ENCODE results near the gene IRF3.
"Not testable (repeated sequence)": the region's sequence is repeated elsewhere in the genome, so short reads cannot be mapped to it uniquely, and the experiment has no call there.

The IRF3 gene

GRCh38 chr19:49646586-49646985 lies 19.1 kb downstream of the IRF3 start:
- DNase-seq (ENCODE audit: low read depth in 1 of 2, low spot score in 1 of 2), result no peak

DNA sequence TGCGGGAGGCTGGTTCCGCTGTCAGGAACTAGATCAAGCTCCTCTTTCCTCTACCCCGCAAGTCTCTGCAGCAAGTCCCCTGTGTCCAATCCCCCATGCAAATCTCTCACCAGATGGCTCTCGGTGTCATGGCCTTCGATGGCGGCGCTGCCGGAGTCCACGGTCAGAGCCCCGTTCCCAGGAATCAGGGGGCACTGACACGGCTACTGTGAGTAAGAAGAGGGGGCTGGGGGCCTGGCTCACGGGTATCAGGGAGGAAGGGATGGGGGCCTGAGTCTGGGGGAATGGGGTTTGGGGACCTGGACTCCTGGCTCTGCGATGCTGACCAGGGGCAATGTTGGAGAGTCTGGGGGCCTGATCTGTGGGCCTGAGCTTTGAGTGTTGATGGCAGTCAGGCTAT lies 19.7 kb downstream of the IRF3 start:
- DNase-seq (ENCODE audit: low read depth in 1 of 2, low spot score in 1 of 2), result no peak

DNA sequence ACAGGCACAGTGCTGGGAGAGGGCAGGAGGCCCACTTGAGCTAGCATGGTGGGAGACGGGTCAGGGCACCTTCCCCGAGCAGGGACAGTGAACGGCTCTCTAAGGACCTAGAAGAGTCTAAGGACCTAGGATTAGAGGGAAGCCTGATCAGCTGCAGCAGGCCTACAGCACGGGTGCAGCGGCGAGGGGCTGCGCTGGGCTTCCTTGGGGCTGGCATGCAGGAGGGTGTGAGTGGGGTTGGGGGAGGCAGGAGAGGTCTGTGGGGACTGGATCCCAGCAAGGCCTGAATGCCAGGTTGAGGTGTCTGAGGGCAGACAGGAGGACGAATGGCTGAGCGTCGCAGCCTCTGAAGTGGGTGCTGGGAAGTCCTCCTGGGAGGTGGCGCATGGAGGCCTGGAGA lies 20.1 kb downstream of the IRF3 start:
- no peak for DNase-seq (ENCODE audit: low read depth in 1 of 2, low spot score in 1 of 2)

- no peak for DNase-seq (ENCODE audit: low read depth in 1 of 2, low spot score in 1 of 2)
Measured at GRCh38 chr19:49643466-49643865, 22.2 kb downstream of the IRF3 start.

- no peak for DNase-seq (ENCODE audit: low read depth in 1 of 2, low spot score in 1 of 2)
Measured at GRCh38 chr19:49642492-49643035, 23.1 kb downstream of the IRF3 start.

GRCh38 chr19:49641688-49642491 lies 23.8 kb downstream of the IRF3 start, which contains the start of gene SCAF1:
Gene SCAF1 (plus strand): TSS chr19:49642209. CDS start chr19:49645027, 2,818 bp downstream.
- DNase-seq (ENCODE audit: low read depth in 1 of 2, low spot score in 1 of 2), result peak; percentile 97 to 99

DNA sequence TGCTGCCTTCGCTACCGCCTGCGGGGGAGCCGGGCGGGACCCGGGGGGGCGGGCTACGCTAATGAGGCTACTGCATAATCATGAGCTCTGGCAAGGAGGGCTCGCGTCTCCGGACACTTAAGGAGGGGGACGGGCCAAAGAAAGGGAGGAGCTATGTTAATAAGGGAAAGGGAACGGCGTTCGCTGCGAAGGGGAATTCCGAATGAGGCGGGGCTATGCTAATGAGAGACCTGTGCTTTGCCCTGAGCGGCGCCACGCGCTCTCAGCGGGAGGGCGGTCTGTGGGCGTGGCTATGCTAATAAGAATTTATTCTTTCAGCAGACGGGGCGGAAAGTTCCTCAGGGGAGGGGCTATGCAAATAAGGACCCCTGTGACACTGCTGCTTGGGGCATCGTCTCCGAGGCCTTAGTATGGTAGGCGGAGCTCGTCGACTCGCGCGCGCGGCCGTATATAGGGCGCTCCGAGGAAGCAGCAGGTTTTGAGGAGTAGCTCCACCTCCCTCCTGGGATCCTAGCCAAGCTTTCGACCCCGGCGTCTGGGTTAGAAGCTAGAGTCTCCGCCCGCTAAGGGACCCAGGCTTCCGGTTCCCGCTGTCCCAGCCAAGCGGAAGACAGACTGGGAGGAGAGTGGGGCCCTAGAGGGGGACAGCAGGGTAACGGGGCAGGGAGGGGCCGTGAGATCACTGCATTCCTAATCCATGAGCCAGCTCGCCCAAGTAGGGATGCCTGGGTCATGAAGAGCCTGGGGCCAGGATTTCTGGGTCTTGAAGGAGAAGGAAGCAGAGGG lies 25.4 kb downstream of the IRF3 start, which contains the start of gene RRAS:
RRAS (minus strand) TSS at position 31 of the 786 bp plus-strand sequence. CDS start 45 bp downstream, outside the sequence.
- peak; percentile 97 to 98 for DNase-seq (ENCODE audit: low read depth in 1 of 2, low spot score in 1 of 2)

- DNase-seq (ENCODE audit: low read depth in 1 of 2, low spot score in 1 of 2), result no peak
Measured at GRCh38 chr19:49639401-49640112, 26.1 kb downstream of the IRF3 start.

- DNase-seq (ENCODE audit: low read depth in 1 of 2, low spot score in 1 of 2), result no peak
Measured at GRCh38 chr19:49637821-49638738, 27.6 kb downstream of the IRF3 start.

- no peak for DNase-seq (ENCODE audit: low read depth in 1 of 2, low spot score in 1 of 2)
Measured at GRCh38 chr19:49636233-49636932, 29.3 kb downstream of the IRF3 start.

DNA sequence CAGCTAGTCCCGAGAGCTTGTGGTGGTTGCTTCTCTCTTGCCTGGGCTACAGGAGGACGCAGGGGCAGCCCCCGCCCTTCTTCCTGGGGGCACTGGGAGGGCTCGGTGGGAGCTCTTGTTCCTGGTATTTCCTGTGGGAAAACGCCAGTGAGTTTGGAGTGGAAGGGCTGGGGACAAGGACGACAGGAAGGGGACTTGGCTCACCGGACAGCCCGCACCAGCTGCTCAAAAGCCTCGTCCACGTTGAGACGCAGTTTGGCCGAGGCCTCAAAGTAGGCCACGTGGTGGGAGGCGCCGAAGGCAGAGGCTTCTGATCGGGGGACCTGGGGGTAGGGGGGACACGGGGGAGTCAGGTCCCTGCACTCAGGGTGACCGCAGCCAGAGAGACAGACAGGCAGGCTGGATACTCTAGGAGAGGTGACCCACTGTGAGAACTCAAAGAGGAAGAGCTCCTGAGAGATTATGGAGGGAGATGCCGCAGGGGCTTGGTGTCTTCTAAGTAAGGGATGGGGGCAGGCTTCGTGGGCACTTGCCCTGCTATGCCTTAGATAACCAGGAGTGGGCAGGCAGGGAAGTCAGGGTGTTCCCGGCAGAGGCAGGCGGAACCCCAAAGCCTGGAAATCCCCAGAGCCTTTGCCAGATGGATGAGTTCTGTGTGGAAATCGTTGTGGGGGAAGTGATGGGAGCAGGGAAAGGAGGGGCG lies 30.0 kb downstream of the IRF3 start:
- no peak for DNase-seq (ENCODE audit: low read depth in 1 of 2, low spot score in 1 of 2)

DNA sequence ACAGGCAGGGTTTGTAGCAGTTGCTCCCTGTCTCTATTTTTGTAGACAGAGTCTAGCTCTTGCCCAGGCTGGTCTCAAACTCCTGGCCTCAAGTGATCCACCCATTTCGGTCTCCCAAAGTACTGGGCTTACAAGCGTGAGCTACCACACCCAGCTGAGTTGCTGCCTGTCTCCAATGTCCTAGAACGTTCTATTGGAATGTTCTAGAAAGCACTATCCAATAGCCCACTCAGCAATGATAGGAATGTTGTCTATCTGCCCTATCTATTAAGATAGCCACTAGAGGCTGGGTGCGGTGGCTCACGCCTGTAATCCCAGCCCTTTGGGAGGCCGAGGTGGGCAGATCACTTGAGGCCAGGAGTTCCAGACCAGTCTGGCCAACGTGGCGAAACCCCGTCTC lies 32.4 kb downstream of the IRF3 start:
- not testable (repeated sequence) for DNase-seq (ENCODE audit: low read depth in 1 of 2, low spot score in 1 of 2)

GRCh38 chr19:49632576-49632975 lies 33.1 kb downstream of the IRF3 start:
- DNase-seq (ENCODE audit: low read depth in 1 of 2, low spot score in 1 of 2), result no peak

GRCh38 chr19:49631610-49632192 lies 34.0 kb downstream of the IRF3 start:
- no peak for DNase-seq (ENCODE audit: low read depth in 1 of 2, low spot score in 1 of 2)

DNA sequence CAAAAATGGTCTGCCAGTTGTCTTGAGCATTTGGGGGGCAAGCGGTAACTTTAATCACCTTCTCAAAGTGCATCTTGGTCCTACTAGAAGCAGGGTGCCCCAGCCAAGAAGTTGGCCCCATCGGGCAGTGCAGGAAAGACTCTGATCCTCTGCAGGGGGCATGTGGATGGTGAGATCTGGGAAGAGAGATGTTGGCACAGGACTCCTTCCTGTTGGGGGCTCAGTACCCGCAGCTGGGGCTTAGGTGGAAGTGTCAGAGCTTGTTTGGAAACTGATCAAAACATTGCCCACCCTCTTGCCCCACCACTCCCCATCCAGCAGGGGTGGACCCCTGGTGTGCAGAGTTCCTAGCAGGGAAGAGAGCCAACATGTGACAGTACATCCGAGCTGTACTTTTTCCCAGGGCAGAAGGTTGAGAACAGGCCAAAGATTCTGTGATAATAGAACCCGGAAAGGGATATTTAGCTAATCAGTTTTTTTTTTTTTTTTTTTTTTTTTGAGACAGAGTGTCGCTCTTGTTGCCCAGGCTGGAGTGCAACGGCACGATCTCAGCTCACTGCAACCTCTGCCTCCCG lies 34.6 kb downstream of the IRF3 start:
- DNase-seq (ENCODE audit: low read depth in 1 of 2, low spot score in 1 of 2), result no peak

DNA sequence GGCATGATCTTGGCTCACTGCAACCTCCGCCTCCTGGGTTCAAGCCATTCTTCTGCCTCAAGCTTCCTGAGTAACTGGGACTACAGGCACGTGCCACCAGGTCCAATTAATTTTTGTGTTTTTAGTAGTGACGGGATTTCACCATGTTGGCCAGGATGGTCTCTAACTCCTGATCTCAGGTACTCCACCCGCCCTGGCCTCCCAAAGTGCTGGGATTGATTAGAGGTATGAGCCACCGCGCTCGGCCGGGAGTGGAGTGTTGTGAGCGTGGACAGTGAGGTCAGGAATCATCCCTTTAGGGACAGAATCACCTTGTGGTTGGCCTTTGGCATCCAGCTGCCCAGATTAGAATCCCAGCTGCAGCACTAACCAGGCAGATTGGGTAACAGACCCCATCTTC lies 36.0 kb downstream of the IRF3 start:
- no peak for DNase-seq (ENCODE audit: low read depth in 1 of 2, low spot score in 1 of 2)

DNA sequence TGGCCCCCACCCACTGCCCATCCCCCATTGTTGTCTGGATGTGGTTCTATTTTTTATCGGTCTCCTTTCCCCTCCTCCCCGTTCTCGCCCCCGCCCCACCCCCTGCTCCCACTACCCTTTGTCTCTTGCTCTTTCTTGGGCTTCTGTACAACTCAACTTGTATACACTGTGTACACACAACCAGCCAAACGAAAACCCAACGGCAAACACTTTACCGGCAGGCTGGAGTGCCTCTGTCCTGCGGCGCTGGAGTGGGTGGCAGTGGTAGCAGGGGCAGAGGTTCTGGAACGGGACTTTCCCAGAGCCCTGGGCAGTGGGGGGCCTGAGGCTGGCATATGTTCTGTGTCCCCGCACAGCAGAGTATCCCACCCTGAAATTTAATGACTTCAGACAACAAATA lies 39.4 kb downstream of the IRF3 start:
- DNase-seq (ENCODE audit: low read depth in 1 of 2, low spot score in 1 of 2), result no peak

Data from stimulated activated CD4-positive, alpha-beta T cell treated with anti-CD3 and anti-CD28 coated beads, Interleukin-15, amount 100 ng/mL, for 1 hour (primary cell).